PFSK-1 (cell line): ENCODE measurements around the gene USP7.

Source experiments
- POLR2AphosphoS5 ChIP-seq: IDR thresholded peaks from 2 replicates; pipeline ENCODE4 v1.6.1; 2012; ENCODE audit warnings: low read depth, mild to moderate bottlenecking, control low read depth, low read length, moderate library complexity
- SIN3A ChIP-seq: IDR thresholded peaks from 2 replicates; pipeline ENCODE4 v1.6.1; 2012; ENCODE audit warnings: mild to moderate bottlenecking, low read length, moderate library complexity, borderline replicate concordance; ENCODE audit not compliant: insufficient read depth
- TAF1 ChIP-seq: IDR thresholded peaks from 2 replicates; pipeline ENCODE4 v1.6.1; 2012; ENCODE audit warnings: low read length, control low read depth, borderline replicate concordance; ENCODE audit not compliant: insufficient read depth
- TF ChIP-seq, protein P1 (sequence below), 2 experiments: IDR thresholded peaks; 2 replicates each; pipeline versions ENCODE4 v1.6.1 to v1.8.0; 2011 to 2012; ENCODE audit warnings: low read depth in 2 of 2, low read length in 2 of 2, control low read depth in 1 of 2, inconsistent platforms in 1 of 2, mild to moderate bottlenecking in 1 of 2, moderate library complexity in 1 of 2; ENCODE audit not compliant: insufficient read depth in 1 of 2

DNA sequence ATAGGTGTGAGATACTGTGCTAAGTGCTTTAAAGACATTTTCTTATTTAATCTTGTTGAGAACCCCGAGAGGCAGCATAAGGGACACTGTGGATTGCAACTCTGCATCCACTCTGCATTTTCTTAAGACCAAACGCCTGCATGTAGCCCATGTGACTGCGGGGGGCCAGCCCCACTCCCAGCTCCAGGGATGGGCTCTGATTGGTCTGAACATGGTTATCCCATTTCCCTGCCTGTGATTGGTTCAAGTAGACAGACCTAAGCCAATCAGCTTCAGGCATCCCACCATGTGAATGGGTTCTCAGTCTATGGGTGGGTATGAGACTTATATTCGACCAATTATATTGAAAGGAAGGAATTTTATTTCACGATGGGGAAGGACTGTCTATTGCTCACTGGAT, 33.2 kb upstream of the USP7 start:
- TF ChIP-seq, protein P1, sequence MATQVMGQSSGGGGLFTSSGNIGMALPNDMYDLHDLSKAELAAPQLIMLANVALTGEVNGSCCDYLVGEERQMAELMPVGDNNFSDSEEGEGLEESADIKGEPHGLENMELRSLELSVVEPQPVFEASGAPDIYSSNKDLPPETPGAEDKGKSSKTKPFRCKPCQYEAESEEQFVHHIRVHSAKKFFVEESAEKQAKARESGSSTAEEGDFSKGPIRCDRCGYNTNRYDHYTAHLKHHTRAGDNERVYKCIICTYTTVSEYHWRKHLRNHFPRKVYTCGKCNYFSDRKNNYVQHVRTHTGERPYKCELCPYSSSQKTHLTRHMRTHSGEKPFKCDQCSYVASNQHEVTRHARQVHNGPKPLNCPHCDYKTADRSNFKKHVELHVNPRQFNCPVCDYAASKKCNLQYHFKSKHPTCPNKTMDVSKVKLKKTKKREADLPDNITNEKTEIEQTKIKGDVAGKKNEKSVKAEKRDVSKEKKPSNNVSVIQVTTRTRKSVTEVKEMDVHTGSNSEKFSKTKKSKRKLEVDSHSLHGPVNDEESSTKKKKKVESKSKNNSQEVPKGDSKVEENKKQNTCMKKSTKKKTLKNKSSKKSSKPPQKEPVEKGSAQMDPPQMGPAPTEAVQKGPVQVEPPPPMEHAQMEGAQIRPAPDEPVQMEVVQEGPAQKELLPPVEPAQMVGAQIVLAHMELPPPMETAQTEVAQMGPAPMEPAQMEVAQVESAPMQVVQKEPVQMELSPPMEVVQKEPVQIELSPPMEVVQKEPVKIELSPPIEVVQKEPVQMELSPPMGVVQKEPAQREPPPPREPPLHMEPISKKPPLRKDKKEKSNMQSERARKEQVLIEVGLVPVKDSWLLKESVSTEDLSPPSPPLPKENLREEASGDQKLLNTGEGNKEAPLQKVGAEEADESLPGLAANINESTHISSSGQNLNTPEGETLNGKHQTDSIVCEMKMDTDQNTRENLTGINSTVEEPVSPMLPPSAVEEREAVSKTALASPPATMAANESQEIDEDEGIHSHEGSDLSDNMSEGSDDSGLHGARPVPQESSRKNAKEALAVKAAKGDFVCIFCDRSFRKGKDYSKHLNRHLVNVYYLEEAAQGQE (IDR thresholded peaks at IDR 0.05; ENCODE audit: insufficient read depth in 1 of 2, low read depth in 2 of 2, low read length in 2 of 2): no peak
- TF ChIP-seq SIN3A: no peak
- TF ChIP-seq TAF1: no peak
- no peak for TF ChIP-seq POLR2AphosphoS5
